SK-N-SH (cell line): ENCODE results near the gene TTC38. TPM values are rescaled to one million over a fixed set of nuclear protein-coding genes. Genes with fewer than 3 reads are reported as not detected.

ENCODE experiments used
- CTCF ChIA-PET: fragments of 300-600, 350-600 bp; formaldehyde crosslinking; extraction: SDS; loops from one replicate; lab custom pipeline; 2021; lab: Yijun Ruan, JAX
- POLR2A ChIA-PET: fragments of 350-600 bp; sonication (Branson Sonifier 250); formaldehyde crosslinking; extraction: SDS; loops from one replicate; lab custom pipeline; 2020; ENCODE audit warnings: antibody characterized with exemption, inconsistent platforms; lab: Yijun Ruan, JAX
- DNase-seq: peaks from one replicate; pipeline ENCODE4 v3.0.0; 2012
- H2AFZ ChIP-seq: fragments of 200-600 bp; sonication (generic); 2 replicates; pipeline ENCODE4 v1.8.1; 2016; ENCODE audit warnings: antibody characterized with exemption, mild to moderate bottlenecking, low read depth
- H3F3A ChIP-seq: fragments of 200-600 bp; sonication (generic); replicated peaks from 2 replicates; pipeline ENCODE3; 2016; ENCODE audit warnings: antibody characterized with exemption, mild to moderate bottlenecking; ENCODE audit not compliant: insufficient read depth
- H3K27ac ChIP-seq, 2 experiments: fragments of 200-500 bp in 1 of 2; fragments of 200-600 bp in 1 of 2; sonication (Bioruptor generic) in 1 of 2; sonication (generic), shearing (Covaris generic) in 1 of 2; 2 replicates each; pipeline versions ENCODE4 v1.5.1 to v1.6.1; 2014 to 2016; ENCODE audit warnings: low read depth in 2 of 2, inconsistent platforms in 1 of 2, low read length in 1 of 2, mild to moderate bottlenecking in 1 of 2, mixed read lengths in 1 of 2
- H3K27me3 ChIP-seq: fragments of 200-600 bp; sonication (generic), shearing (Covaris generic); 2 replicates; pipeline ENCODE4 v1.6.1; 2016; ENCODE audit warnings: mixed run types; ENCODE audit not compliant: insufficient read depth
- H3K36me3 ChIP-seq, 2 experiments: fragments of 200-500 bp in 1 of 2; fragments of 200-600 bp in 1 of 2; sonication (Bioruptor generic) in 1 of 2; sonication (generic) in 1 of 2; replicated peaks in 1 of 2; 2 replicates each; pipeline versions ENCODE3 to v1.5.1; 2014 to 2016; ENCODE audit warnings: low read length in 1 of 2, mild to moderate bottlenecking in 1 of 2; ENCODE audit not compliant: insufficient read depth in 2 of 2, control insufficient read depth in 1 of 2
- H3K4me1 ChIP-seq, 2 experiments: fragments of 200-500 bp in 1 of 2; fragments of 200-600 bp in 1 of 2; sonication (Bioruptor generic) in 1 of 2; sonication (generic), shearing (Covaris generic) in 1 of 2; 2 replicates each; pipeline versions ENCODE4 v1.5.1 to v1.6.1; 2014 to 2016; ENCODE audit warnings: low read depth in 1 of 2, low read length in 1 of 2, mixed run types in 1 of 2; ENCODE audit not compliant: insufficient read depth in 2 of 2, control insufficient read depth in 1 of 2
- H3K4me2 ChIP-seq: fragments of 200-600 bp; sonication (generic), shearing (Covaris generic); 2 replicates; pipeline ENCODE4 v1.6.1; 2017; ENCODE audit warnings: mixed run types
- H3K4me3 ChIP-seq, 2 experiments: fragments of 200-500 bp in 1 of 2; fragments of 200-600 bp in 1 of 2; sonication (Bioruptor generic) in 1 of 2; sonication (generic), shearing (Covaris generic) in 1 of 2; 2 replicates each; pipeline versions ENCODE4 v1.5.1 to v1.8.1; 2014 to 2016; ENCODE audit warnings: low read depth in 2 of 2, inconsistent platforms in 1 of 2, low read length in 1 of 2, mild to moderate bottlenecking in 1 of 2, mixed read lengths in 1 of 2, moderate library complexity in 1 of 2
- H3K79me2 ChIP-seq: fragments of 200-600 bp; sonication (generic); 2 replicates; pipeline ENCODE4 v1.8.1; 2017; ENCODE audit warnings: mild to moderate bottlenecking; ENCODE audit not compliant: insufficient read depth
- H3K9ac ChIP-seq: fragments of 200-600 bp; sonication (generic); 2 replicates; pipeline ENCODE4 v1.6.1; 2017; ENCODE audit warnings: mixed run types
- H3K9me2 ChIP-seq: fragments of 200-600 bp; sonication (generic); 2 replicates; pipeline ENCODE4 v1.6.1; 2017; ENCODE audit warnings: mixed run types
- H3K9me3 ChIP-seq: fragments of 200-600 bp; sonication (generic); 2 replicates; pipeline ENCODE4 v1.6.1; 2017; ENCODE audit warnings: mixed run types, mild to moderate bottlenecking, moderate library complexity
- H4K20me1 ChIP-seq: fragments of 200-600 bp; sonication (generic); 2 replicates; pipeline ENCODE4 v1.6.1; 2017; ENCODE audit warnings: mild to moderate bottlenecking, mixed run types; ENCODE audit not compliant: insufficient read depth
- CHD2 ChIP-seq: fragments of 150-350 bp; IDR thresholded peaks from 2 replicates; pipeline ENCODE4 v1.6.1; 2018; ENCODE audit warnings: low read length; ENCODE audit not compliant: partially characterized antibody
- ELF1 ChIP-seq: IDR thresholded peaks from 2 replicates; pipeline ENCODE4 v1.4.0; 2012
- EP300 ChIP-seq, 2 experiments: IDR thresholded peaks; 2 replicates each; pipeline versions ENCODE4 v1.4.0 to v1.6.1; 2012; ENCODE audit warnings: borderline replicate concordance in 1 of 2, low read depth in 1 of 2, low read length in 1 of 2
- FOSL2 ChIP-seq: IDR thresholded peaks from 2 replicates; pipeline ENCODE4 v1.4.0; 2012; ENCODE audit warnings: low read depth, mild to moderate bottlenecking, moderate library complexity, borderline replicate concordance
- FOXJ3 ChIP-seq: sonication (generic); formaldehyde crosslinking; IDR thresholded peaks from 2 replicates; pipeline ENCODE4 v1.5.1; 2020; ENCODE audit warnings: mild to moderate bottlenecking, missing genetic modification reagents
- FOXM1 ChIP-seq: IDR thresholded peaks from 2 replicates; pipeline ENCODE4 v1.4.0; 2012; ENCODE audit warnings: low read depth, mild to moderate bottlenecking
- GABPA ChIP-seq: IDR thresholded peaks from 2 replicates; pipeline ENCODE4 v1.4.0; 2012; ENCODE audit warnings: low read depth, mild to moderate bottlenecking
- GATA2 ChIP-seq: sonication (generic); formaldehyde crosslinking; IDR thresholded peaks from 2 replicates; pipeline ENCODE4 v1.5.0; 2020; ENCODE audit warnings: mild to moderate bottlenecking, missing genetic modification reagents
- IRF3 ChIP-seq: fragments of 150-350 bp; IDR thresholded peaks from 2 replicates; pipeline ENCODE4 v1.6.1; 2016; ENCODE audit warnings: mild to moderate bottlenecking, low read depth, low read length
- MEF2A ChIP-seq: IDR thresholded peaks from 2 replicates; pipeline ENCODE4 v1.4.0; 2012; ENCODE audit warnings: low read depth, borderline replicate concordance
- NFIC ChIP-seq: IDR thresholded peaks from 2 replicates; pipeline ENCODE4 v1.4.0; 2012; ENCODE audit warnings: borderline replicate concordance
- NRF1 ChIP-seq: IDR thresholded peaks from 2 replicates; pipeline ENCODE4 v1.6.1; 2012; ENCODE audit warnings: low read depth, mild to moderate bottlenecking, low read length
- PBX3 ChIP-seq: IDR thresholded peaks from 2 replicates; pipeline ENCODE4; 2012
- REST ChIP-seq: IDR thresholded peaks from 2 replicates; pipeline ENCODE4 v1.6.1; 2012; ENCODE audit warnings: mild to moderate bottlenecking, low read depth, low read length, moderate library complexity
- TAF1 ChIP-seq: IDR thresholded peaks from 2 replicates; pipeline ENCODE4 v1.6.1; 2012; ENCODE audit warnings: low read depth, mild to moderate bottlenecking, low read length, moderate library complexity, borderline replicate concordance
- TCF12 ChIP-seq: IDR thresholded peaks from 2 replicates; pipeline ENCODE4 v1.4.0; 2012
- USF1 ChIP-seq: IDR thresholded peaks from 2 replicates; pipeline ENCODE4 v1.4.0; 2012; ENCODE audit warnings: low read depth, borderline replicate concordance
- ZBTB33 ChIP-seq: IDR thresholded peaks from 2 replicates; pipeline ENCODE4 v1.4.0; 2012; ENCODE audit warnings: low read depth, borderline replicate concordance
- WGBS: methylation state at CpG from one replicate; pipeline ENCODE4 v1.1.6; 2017; ENCODE audit warnings: low lambda C conversion rate; 5-methylcytosine and 5-hydroxymethylcytosine counted together
- polyA plus RNA-seq, 3 experiments: library from polyadenylated mRNA; depleted of rRNA; stranded (reverse); fragments of >200 nt; gene quantifications; 2 replicates each; pipeline ENCODE4 v1.2.3, GENCODE V29; 2012

The TTC38 gene
- polyA plus RNA-seq, 1 of the 3 experiments (the other 2 are of a cell fraction), result 24.0 TPM

GRCh38 chr22:46295277-46295971 is 27.6 kb downstream of the TTC38 start:
- Histone ChIP-seq H3K27ac (peak overlapping the region; percentile 74 to 90; a peak in 2 of 4 replicates), H3K36me3 (peaks cover 8 to 9% of the 10 kb centered on the region in 2 experiments), H3K4me1 (peaks cover 5 to 21% of the 10 kb centered on the region in 2 experiments; a peak in 3 of 4 replicates), H3K4me3 (peak overlapping the region; percentile 75 to 82; a peak in 3 of 4 replicates), H3F3A (peaks cover 4% of the 10 kb centered on the region), H3K9me3 (no peaks in the 10 kb centered on the region), H3K4me2 (peak overlapping the region; percentile 97), H2AFZ (0 out of 2 replicates have a peak overlapping the region, but pooled peaks have one; percentile 90), H4K20me1 (no peaks in the 10 kb centered on the region), H3K27me3 (no peaks in the 10 kb centered on the region), H3K79me2 (peaks cover 36% of the 10 kb centered on the region), H3K9ac (peak overlapping the region; percentile 81; the same call in 1 of the 2 replicates), H3K9me2 (no peaks in the 10 kb centered on the region)
- POLR2A ChIA-PET, result interaction anchor here (0.5 to 1.6 kb wide), 5 partner anchors 9 to 802 kb away, joined by 3 to 8 read pairs (median 4); partner anchors contain the start of gene TTC38
- TF ChIP-seq GABPA (no peak), TCF12 (no peak), IRF3 (no peak), FOSL2 (no peak), USF1 (no peak), CHD2 (no peak), MEF2A (no peak), FOXJ3 (CRISPR knock-in tag) (no peak), FOXM1 (no peak), EP300 (IDR thresholded peaks at IDR 0.05; ENCODE audit: borderline replicate concordance in 1 of 2, low read depth in 1 of 2, low read length in 1 of 2) (no peak), ZBTB33 (no peak), ELF1 (no peak), TAF1 (no peak), NRF1 (no peak), PBX3 (no peak), GATA2 (no peak), REST (no peak), NFIC (no peak)
- WGBS, result 94% methylated on average over 2 of the region's 4 CpGs
- CTCF ChIA-PET, result interaction anchor here (1.6 to 5.8 kb wide), 3 partner anchors 12 to 288 kb away, joined by 4 to 45 read pairs (median 6); no protein-coding TSS in a partner anchor
- DNase-seq, result peak; percentile 47
